GM19452 (cell line): ENCODE results near the gene C1orf94.

ENCODE experiments used
- ATAC-seq: cut with Tn5 transposase; IDR thresholded peaks from one replicate; pipeline ENCODE4 v1.9.1; 2021; ENCODE audit not compliant: unreplicated experiment

The C1orf94 gene, protein sequence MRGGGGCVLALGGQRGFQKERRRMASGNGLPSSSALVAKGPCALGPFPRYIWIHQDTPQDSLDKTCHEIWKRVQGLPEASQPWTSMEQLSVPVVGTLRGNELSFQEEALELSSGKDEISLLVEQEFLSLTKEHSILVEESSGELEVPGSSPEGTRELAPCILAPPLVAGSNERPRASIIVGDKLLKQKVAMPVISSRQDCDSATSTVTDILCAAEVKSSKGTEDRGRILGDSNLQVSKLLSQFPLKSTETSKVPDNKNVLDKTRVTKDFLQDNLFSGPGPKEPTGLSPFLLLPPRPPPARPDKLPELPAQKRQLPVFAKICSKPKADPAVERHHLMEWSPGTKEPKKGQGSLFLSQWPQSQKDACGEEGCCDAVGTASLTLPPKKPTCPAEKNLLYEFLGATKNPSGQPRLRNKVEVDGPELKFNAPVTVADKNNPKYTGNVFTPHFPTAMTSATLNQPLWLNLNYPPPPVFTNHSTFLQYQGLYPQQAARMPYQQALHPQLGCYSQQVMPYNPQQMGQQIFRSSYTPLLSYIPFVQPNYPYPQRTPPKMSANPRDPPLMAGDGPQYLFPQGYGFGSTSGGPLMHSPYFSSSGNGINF

DNA sequence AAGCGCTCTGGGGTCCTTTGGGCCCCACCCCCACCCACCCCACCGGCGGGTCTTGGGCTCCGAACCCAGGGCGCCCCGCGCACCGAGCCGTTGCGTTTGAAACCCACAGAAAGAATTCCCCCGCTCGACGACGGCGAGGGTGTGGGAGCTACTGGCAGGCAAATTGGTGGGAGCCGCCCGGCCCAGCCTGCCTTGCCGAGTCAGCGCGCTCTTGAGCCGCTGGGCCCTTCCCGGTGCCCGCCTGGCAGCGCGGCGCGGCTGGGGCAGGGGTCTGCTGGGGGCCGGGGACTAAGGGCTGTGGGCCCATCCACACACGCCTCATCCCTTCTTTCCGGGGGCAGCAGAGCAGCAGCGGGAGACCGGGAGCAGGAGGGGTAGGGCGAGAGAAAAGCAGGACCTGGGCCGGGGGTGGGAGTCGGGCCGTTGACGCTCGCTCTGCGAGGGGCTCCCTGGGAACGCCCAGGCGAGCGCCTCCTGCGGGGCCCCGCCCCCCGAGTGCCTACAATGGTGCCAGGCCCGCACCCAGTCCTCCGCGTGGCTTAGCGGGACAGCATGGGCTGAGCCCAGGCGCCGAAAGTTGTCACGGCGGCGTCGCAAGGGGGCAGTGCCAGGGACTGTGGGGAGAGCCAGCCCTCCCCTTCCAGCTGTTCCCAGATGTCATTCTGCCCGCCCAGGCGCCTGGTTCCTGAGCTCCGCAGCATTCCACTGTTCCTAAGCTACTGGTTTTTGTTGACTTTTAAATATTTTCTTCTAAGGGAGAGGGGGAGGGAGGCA, at the start of gene C1orf94:
Gene C1orf94, plus strand, starts transcription at position 78 of the 774 bp plus-strand sequence. CDS start 883 bp downstream, outside the sequence.
- ATAC-seq, result no peak

DNA sequence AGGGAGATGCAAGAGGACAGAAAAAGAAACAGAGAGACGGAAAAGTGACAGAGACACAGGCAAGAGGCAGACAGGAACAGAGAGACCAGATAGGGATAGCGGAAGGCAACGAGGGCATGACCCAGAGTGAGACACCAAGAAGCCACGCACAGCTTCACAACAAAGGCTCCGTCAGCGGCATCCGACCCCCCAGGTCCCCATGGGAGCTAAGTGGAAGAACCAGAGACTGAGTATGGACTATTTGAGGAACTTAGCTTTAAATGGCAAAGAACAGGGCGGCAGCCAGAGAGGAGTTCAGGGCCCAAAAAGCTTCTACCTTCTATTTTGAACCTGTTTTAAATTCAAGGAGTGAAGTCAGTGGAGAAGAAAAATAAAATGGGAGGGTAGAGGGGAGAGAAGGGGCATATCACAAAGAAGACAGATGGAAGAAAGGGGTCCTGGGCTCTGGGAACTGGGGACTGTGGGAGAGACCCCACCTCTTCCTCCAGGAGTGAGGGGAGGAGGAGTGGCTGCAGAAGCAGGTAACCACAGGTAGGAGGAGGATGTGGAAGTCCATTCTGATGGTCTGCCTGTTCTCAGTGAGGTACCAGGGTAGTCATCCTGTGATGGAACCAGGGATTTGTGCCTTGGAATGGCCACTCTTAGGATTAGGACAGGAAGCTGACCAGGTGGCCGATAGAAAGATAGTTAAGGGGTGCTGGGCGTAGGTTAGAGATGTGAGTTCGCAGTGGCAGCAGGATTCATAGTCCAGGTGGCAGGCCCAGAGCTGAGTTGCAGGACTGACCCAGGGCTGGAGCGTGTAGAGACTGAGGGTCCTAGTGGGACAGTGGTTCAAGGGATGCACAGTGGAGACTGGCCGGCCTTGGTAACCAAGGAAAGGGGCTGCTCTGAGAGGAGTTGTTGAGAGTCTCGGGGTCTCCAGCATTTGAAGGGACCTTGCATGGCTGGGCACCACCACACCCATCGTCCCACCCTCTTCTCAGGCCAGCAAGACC, 49.4 kb upstream of the C1orf94 start:
- no peak for ATAC-seq

DNA sequence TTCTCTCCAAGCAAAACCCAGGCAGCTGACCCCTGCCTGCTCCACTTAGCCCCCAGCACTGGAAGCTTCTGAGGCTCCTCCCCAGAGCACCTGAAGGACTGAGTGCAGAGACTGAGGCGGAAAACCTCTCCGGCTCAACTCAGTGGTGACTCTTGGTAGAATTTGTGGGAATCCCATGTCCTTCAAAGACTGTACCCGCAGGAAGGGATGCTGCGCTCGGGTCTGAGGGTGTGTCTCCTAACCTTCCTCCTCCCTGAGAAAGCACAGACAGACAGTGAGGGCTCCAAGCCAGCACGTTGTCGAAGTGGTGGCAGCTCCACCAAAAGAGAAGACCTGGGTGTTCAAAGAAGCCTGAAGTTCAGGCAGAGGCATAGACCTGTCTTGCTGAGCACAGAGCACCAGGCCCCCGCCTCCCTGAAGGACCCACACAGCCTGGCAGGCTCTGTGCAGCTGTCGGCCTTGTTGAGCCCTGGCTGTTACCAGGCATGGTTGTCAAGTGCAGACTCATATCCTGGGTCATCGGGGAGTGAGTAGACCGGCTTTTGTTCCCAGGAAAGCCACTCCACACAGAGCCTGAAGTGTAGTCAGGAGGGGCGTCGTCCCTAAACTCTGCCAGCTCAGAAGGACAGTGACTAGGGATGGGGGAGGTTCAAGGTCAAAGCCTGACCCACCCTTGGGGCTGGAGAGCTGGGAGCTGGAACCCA, 48.4 kb upstream of the C1orf94 start:
- no peak for ATAC-seq

DNA sequence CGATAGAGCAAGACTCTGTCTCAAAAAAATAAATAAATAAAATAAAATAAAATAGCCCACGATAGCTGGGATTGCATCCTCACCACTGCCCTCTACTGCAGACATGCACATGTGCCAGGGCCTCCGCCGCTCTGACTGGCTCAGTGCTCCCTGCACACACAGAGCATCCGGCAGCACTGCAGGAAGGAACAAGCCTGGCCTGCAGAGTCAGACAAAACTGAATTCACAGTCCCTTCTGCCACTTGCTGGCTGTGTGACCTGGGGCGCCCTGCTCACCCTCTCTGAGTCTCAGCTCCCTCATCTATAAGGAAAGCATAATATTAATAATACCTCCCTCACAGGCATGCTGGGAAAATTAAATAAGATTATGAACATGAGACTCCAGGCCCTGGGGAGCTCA, 47.1 kb upstream of the C1orf94 start:
- ATAC-seq, result no peak

DNA sequence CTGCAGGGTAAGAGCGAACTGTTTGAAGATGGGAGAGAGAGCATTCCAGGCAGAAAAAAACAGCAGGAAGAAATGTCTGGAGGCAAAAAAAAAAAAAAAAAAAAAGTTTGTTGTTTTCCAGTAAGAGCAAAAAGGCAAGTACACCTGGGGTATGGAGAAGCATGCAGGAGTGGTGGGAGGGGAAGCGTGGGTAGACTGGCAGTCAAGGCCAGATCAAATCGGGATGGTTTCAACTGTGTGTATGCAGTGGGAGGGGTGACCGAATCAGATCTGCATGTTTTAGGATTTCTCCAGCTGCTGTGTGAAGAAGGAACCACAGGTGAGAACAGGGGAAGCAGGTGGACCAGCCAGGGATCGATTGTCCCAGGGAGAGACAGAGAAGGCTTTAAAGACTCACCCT, 46.4 kb upstream of the C1orf94 start:
- no peak for ATAC-seq

DNA sequence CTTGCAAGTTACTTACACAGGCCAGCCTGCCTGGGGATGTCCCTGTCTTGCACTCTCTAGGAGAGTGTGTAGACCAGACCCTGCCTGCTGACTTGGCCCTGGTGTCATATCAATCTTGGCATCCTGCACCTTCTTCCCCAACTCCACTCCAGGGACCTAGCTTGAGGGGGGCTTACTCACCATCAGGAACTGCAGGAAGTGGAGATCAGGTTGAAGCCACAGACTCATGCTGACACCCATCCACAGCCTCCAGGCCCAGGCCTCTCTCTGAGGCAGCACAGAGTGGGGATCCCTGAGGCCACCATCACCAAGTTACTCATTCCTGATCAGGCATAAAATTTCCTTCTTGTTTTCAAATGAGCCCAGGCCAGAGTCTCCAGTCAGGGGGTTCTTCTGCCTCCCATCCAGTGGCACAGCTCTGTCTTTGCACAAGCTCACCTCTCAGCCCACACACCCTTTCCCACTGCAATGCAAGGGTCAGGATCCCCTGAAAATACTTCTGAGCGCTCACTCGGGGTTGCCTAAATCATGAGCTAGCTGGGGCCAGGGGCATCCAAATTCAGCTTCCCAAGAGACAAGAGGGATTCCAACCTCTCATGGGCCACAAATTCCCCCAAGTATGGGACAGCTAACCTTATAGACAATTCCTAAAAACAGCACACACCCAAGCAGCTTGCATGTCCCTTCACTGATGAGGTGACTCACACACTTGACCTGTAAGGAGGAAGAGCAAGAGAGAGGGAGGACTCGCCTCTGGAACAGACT, 45.1 kb upstream of the C1orf94 start:
- no peak for ATAC-seq

DNA sequence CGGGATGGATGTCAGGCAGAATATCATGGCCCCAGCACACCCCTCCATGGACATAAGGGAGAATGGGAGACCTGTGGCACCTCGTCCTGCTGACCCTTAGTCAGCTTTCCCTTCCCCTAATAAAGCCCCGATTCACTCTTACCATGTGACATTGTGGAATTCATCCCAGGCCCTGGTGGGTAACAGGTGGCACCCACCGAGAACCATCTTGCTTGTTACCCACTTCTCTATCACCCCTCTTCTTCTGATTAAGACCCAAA, 44.6 kb upstream of the C1orf94 start:
- ATAC-seq, result no peak

DNA sequence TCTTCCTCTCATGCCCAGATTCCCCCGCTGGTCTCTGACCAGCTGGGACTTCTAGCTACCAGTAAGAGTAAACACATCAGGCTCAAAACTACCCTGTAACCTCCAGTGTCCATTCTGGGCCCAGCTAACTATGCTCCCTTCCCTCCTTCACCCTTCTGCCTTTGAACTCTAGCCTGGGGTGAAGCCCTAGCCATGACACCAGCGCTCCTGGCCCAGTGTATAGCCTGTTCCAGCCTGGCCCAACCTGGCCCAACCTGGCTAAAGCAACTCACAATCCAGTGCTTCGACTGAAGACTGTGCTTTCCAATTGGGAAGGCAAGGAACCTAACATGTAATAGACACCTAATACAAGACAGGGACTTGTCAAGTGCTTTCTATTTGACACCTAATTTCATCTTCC, 39.3 kb upstream of the C1orf94 start:
- ATAC-seq, result no peak

DNA sequence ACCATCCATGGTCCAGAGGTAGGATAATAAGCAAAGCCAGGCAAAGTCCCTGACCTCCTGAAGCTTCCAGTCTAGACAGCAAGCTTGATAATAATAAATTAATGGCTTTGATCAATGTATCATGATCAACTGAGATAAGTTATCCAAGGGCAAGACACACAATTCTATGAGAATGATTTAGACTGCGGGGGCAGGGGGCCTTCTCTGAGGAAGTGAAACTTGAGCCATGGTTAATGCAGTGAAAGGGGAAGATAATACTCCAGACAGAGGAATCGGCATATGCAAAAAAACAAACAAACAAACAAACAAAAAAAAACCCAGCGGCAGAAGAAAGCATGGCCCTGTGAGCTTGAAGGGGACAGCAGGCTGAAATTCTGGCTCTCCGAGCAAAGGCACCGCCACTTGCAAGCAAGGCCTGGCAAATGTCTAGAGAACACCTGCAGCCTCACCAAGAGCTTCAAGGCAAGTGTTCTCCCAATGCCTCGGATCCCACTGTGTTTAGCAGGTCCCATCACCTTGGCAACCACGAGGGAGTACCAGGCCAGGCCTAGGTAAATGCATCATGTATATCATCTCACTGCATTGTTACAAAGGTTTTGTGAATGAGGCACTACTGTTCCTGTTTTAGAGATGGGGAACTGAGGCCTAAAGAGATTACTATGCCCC, 36.6 kb upstream of the C1orf94 start:
- ATAC-seq, result no peak

DNA sequence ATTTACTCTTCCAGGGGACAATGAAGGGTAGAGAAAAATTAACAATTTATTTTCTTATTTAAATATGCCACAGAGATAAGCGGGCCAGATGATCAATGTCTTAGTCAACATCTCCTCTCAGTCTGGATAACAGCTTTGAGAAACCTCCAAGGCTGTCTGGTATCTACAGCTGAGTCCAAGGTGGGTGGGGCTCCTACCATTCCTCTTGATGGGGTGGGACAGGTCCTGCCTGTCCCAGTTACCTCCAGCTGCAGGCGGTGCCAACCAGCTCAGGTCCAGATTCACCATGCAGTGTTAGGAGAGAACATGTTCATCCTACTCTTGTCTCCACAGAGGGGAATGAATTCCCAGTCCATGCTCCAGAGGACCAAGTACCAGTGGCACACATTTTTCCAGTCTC, 32.7 kb upstream of the C1orf94 start:
- ATAC-seq, result no peak

DNA sequence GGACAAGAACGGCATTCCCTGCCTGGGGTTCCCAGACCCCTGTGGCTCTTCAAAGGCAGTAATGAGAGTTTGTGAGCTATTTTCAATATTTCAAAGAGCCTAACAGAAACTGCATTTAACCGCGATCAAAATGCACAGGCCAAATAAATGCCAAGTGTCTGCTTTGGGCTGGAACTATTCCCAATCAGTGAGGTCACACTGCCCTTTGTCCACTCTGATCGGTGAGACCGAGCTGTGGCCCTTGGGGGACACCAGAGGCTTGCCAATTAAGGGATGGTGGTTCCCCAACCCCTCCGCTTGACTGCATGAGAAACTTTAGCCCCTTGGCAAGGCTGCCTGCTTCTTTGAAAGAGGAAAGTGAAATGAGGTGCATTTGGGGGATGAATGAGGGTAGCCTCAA, 31.9 kb upstream of the C1orf94 start:
- ATAC-seq, result no peak

DNA sequence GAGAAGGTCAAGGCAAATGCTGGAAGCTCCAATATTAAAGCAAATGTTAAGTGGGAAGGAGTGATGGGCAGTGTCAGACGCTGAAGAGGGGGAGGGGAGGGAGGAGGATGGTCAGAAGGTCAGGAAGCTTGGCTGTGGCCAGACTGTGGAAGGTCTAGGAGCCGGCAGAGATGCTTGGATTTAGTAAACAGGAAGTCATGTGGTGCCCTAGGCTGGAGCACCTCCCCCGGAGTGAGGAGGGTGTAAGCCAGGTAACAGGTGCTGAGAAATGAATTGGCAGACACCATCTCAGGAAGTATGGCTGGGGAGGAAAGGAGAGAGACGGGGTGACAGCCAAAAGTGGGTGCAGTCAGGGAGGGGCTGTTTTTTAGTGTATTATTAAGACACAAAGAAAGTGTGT, 29.4 kb upstream of the C1orf94 start:
- no peak for ATAC-seq

DNA sequence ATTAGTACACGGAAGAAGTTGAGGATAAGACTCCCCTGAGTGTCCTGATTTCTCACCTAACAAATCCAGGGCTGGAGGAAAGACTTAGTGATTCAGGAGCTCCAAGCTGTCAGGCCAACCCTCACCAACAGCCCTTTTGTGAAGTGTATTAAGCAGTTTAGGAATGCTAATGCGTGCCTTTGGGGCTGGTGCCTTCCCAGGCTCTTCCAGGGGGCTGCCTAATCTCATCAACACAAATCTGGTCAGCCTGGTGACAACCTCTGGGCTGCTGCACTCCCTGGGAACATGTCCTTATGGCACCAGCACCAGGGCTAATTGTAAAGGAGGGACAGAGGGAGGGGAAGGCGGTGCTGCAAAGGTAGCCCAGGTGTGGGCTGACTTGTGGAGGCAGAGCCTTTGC, 27.2 kb upstream of the C1orf94 start:
- no peak for ATAC-seq

DNA sequence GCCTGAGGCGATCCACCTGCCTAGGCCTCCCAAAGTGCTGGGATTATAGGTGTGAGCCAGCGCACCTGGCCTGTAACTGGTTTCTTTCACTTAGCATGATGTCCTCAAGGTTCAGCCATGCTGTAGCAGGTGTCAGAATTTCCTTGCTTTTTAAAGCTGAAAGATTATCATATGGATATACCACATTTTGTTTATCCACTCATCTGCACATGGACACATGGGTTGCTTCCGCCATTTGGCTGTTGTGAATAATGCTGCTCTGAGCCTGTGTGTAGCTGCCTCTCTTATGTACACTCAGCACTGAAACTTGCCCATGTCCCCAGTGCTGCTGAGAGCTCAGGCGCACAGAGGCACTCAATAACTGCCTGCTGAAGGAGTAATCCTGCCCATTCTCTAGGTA, 23.5 kb upstream of the C1orf94 start:
- ATAC-seq, result no peak

DNA sequence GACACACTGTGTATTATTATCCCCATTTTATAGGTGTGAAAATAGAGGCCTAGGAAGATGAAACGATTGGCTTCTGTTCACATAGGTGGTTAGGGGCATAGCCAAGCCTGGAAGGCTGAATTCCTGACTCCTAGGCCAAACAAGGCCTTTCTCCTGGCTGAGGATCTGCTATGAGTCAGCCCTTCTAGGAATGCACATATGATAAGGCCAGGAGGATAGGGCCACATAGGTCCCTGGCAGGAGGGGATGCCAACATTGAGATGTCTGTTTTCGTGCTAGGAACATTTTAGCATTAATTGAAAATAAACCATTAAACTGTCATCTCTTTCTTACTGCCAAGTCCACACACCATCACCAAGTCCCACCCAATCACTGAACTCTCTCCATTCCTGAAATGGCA, 20.8 kb upstream of the C1orf94 start:
- no peak for ATAC-seq

DNA sequence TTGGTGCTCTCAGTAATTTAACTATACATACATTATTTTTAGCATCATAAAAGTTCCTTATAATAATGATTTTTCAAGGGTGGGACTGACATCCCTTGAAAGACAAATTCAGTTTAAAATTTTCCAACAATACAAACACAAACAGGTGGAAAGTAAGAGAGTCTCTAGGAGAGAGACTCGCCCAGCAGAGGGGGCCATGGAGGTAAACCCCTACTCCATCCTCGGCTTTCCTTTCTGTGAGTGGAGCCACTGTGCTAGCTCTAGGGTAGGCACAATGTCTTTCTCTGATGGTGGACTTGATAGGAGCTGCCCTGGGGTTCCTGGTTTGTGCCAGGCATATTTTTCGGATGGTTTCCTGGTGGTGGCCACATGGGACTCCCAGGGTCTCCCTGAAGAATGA, 20.0 kb upstream of the C1orf94 start:
- ATAC-seq, result no peak

DNA sequence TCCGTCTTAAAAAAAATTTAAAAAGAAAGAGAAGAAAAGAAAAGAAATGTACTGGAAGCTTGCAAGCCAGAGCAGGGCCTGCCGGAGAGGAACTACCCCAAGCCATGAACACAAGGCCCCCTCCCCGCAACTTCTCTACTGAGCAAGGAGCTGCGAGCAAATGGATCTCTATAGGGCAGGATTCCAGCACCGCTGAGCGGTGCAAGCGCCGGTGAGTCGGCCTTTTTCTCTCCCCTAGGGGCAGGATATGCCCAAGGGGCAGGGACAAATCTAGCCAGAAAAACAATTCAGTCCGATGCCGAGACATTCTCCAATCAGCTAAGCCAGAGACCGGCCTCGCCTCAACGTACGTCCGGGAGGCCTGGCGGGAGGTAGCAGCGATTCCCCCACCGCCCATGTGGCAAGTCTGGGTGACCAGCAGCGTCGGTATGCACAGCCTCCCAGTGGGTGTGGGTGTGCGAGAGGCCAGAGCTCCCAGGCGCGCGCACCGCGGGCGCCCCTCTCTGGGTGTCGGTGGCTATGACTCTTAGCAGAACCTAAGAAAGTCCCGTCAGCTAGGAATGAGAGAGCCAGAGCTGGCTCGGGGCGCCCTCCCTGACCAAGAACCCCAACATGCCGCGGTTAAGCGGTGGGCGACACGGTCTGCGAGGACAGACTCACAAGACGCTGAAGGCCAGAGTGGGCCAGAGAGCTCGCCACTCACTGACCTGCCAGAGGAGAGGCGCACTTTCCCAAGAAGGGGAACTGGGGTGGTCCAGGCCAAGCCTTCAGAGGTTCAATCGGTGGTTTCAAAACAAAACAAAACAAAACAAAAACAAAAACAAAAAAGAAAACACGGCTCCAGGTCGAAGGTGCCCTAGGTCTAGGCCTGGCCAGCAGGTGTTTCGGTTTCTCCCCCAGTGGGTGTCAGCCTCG, 13.6 kb upstream of the C1orf94 start:
- no peak for ATAC-seq
